ENCODE data around the gene HDAC10. TPM values are rescaled to one million over a fixed set of nuclear protein-coding genes. Genes with fewer than 3 reads are reported as not detected.

HDAC10 gene
- total RNA-seq, 4 donors from 2014 or later, result 41.2 to 105 (median 55.4) TPM

DNA sequence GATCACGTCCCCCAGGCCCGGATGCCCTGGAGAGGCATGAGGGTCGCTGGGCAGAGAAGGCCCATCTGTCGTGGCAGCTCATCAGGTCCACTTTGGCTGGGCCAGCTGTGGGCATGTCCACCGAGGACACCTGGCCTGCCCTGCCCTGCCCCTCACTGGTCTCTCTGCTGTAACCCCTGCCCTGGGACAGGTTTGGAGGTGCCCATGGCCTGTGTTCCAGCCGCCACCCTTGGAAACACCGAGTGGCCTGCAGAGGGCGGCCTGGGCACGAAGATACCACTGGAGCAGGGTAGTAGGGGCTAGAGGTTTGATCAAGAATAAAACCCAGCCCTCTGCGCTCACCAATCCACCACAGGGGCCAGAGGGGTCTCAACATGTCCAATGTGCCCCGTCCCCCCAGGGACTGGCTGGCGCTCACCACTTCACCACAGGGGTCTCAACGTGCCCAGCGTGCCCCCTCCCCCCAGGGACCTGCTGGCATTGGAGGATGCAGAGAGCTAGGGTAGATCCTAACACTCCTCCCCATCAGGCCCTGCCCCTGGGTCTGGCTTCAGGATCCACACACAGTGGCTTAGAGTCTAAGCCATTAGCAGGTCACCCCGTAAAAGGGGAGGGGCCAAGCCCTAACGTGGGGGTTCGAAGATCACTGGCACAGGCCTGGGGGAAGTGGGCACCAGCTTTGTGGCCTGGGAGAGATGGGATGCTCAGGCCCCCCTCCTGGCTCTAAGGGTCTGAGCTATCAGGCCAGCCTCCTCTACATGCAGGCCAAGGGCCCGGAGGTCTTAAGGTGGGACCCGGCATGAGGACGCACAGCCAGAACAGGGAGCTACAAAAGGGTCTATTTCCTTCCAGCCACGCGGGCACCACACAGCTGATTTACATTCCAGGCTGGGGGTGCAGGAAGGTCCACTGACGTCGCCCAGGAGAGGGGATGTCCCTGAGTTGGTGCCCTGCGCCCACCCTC lies 1.3 kb upstream of the HDAC10 start:
- WGBS, 2 donors, result 38 to 44% methylated on average over 17 to 23 of the region's 25 CpGs
- Histone ChIP-seq H3K4me3 (peak overlapping the region in 2 of 4 donors; percentile 69 to 75), H3K4me1 (peaks cover 0 to 45% (median 20%) of the 10 kb centered on the region in 4 donors), H3K27me3 (peaks cover 0 to 4% of the 10 kb centered on the region in 2 donors), H3K36me3 (peaks cover 0 to 8% (median 0%) of the 10 kb centered on the region in 3 donors), H3K27ac (peak overlapping the region in 2 of 4 donors; percentile 77 to 79), H3K9me3 (no peaks in the 10 kb centered on the region)
- DNase-seq (ENCODE audit: low spot score in 2 of 2), result peak; percentile 63 to 80
- TF ChIP-seq, protein P1, sequence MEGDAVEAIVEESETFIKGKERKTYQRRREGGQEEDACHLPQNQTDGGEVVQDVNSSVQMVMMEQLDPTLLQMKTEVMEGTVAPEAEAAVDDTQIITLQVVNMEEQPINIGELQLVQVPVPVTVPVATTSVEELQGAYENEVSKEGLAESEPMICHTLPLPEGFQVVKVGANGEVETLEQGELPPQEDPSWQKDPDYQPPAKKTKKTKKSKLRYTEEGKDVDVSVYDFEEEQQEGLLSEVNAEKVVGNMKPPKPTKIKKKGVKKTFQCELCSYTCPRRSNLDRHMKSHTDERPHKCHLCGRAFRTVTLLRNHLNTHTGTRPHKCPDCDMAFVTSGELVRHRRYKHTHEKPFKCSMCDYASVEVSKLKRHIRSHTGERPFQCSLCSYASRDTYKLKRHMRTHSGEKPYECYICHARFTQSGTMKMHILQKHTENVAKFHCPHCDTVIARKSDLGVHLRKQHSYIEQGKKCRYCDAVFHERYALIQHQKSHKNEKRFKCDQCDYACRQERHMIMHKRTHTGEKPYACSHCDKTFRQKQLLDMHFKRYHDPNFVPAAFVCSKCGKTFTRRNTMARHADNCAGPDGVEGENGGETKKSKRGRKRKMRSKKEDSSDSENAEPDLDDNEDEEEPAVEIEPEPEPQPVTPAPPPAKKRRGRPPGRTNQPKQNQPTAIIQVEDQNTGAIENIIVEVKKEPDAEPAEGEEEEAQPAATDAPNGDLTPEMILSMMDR (IDR thresholded peaks at IDR 0.05), result peak; percentile 58 to 86 (median 63)
- TF ChIP-seq EP300 (IDR thresholded peaks at IDR 0.05), result no peak

DNA sequence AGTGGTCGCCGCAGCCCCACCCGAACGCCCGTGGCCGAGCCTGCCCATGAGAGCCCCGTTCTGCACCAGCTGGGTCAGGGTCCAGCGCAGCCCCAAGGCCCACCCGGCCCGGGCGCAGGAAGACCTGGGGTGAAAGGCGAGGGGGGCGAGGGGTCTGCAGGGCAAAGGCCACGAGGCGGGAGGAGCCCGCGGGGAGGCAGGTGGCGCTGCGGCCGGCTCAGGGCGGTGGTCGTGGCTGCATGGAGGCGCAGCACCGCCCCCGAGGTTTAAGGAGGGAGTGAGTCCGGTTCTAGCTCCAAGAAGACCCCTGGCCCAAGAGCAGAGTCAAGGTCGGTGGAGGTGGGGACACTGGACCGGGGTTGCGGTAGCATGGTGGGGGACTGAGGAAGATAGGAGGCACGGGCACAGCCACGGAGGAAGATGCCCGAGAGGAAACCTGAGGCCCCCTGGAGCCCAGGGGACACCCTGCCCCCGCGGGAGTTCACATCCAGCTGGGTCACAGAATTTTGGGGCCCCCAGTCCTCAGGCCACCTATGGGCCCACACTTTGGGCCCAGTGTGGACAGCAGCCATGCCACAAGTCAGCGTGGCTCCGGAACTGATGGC lies 514 bp upstream of the HDAC10 start:
- Histone ChIP-seq H3K27me3 (no peaks in the 10 kb centered on the region), H3K4me1 (peaks cover 0 to 49% (median 20%) of the 10 kb centered on the region in 4 donors), H3K9me3 (no peaks in the 10 kb centered on the region), H3K4me3 (peak overlapping the region; percentile 45 to 75 (median 66)), H3K27ac (peak overlapping the region; percentile 7 to 82 (median 78)), H3K36me3 (peaks cover 0 to 15% (median 0%) of the 10 kb centered on the region in 3 donors)
- 10 to 11% methylated on average over 24 to 35 of the region's 36 CpGs for WGBS, 2 donors
- no peak for DNase-seq (ENCODE audit: low spot score in 2 of 2)
- no peak for TF ChIP-seq POLR2A (IDR thresholded peaks at IDR 0.05)
- TF ChIP-seq, protein P1 (IDR thresholded peaks at IDR 0.05), result no peak
- TF ChIP-seq EP300 (IDR thresholded peaks at IDR 0.05), result no peak

DNA sequence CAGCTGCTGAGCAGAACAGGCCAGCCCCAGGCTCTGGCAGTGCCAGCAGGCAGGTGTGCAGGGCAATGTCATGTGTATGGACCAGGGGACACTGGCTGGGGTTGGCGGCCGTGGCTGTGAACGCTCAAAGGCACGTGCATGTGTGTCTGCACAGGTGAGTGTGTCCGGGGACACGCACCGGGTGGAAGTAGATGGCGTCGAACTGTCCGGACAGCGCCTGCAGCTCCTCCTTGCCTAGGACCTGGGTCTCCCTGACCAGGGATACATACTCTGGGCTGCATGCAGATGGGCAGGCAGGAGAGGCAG lies 863 bp downstream of the HDAC10 start:
- Histone ChIP-seq H3K4me3 (peak overlapping the region; percentile 45 to 75 (median 66)), H3K27me3 (no peaks in the 10 kb centered on the region), H3K4me1 (peaks cover 0 to 63% (median 29%) of the 10 kb centered on the region in 4 donors), H3K9me3 (no peaks in the 10 kb centered on the region), H3K36me3 (peaks cover 0 to 25% (median 0%) of the 10 kb centered on the region in 3 donors), H3K27ac (peak overlapping the region in 1 of 4 donors; percentile 77)
- TF ChIP-seq EP300 (IDR thresholded peaks at IDR 0.05) (no peak), POLR2A (IDR thresholded peaks at IDR 0.05) (no peak)
- TF ChIP-seq, protein P1 (IDR thresholded peaks at IDR 0.05), result no peak
- 75 to 79% methylated on average over 11 of the region's 11 CpGs for WGBS, 2 donors
- DNase-seq (ENCODE audit: low spot score in 2 of 2), result no peak

DNA sequence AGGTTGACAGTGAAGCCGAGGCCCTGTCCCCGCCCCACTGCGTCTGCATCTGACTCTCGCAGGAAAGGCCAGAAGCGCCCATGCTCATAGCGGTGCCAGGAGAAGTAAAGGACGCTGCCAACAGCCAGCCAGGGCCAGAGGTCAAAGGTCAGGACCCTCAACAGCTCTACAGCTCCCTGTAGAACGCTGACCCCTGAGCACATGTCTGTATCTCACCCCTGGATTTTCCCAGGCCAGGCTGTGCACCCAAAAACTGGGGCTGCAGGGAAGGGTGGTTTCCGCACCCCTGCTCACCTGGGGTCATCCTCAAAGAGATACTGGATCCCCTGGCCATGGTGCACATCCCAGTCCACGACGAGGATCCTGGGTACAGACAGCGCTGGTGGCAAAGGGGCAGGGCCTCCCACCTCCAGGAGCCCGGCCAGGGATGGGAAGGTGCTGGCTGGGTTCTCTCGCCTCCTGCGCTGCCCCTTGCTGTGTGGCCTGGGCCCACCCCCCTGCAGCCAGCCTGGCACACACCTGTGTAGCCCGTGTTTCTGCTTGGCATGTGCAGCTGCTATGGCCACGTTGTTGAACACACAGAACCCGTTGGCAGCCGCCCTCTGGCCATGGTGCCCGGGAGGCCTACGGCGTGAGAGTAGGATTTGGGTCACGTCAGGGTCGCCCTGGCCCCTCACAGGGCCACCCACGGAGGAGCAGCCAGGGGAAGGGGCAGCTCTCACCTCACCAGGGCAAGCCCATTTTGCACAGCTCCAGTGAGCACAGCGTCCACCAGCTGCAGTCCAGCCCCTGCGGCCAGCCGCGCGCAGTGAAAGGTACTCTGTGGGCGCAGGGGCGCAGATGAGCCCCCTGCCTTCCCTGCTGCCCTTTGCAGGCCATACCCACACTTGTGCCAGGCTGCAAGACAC lies 1.5 kb downstream of the HDAC10 start:
- no peak for TF ChIP-seq POLR2A (IDR thresholded peaks at IDR 0.05)
- no peak for TF ChIP-seq EP300 (IDR thresholded peaks at IDR 0.05)
- TF ChIP-seq, protein P1 (IDR thresholded peaks at IDR 0.05), result no peak
- Histone ChIP-seq H3K36me3 (peaks cover 0 to 25% (median 0%) of the 10 kb centered on the region in 3 donors), H3K27me3 (no peaks in the 10 kb centered on the region), H3K4me1 (peaks cover 0 to 63% (median 29%) of the 10 kb centered on the region in 4 donors), H3K4me3 (peak overlapping the region in 1 of 4 donors; percentile 69), H3K27ac (no peak overlapping the region), H3K9me3 (no peaks in the 10 kb centered on the region)
- 83 to 84% methylated on average over 14 to 22 of the region's 32 CpGs for WGBS, 2 donors
- DNase-seq (ENCODE audit: low spot score in 2 of 2), result no peak

All from tibial nerve (tissue), 4 donors.